ENCODE data around the gene KCNQ2. TPM values are rescaled to one million over a fixed set of nuclear protein-coding genes. Genes with fewer than 3 reads are reported as not detected.

Gene KCNQ2
- total and polyA plus RNA-seq, 4 donors: not detected

GRCh38 chr20:63384336-63384735 is 88.1 kb downstream of the KCNQ2 start (continued):
- TF ChIP-seq, protein P1, sequence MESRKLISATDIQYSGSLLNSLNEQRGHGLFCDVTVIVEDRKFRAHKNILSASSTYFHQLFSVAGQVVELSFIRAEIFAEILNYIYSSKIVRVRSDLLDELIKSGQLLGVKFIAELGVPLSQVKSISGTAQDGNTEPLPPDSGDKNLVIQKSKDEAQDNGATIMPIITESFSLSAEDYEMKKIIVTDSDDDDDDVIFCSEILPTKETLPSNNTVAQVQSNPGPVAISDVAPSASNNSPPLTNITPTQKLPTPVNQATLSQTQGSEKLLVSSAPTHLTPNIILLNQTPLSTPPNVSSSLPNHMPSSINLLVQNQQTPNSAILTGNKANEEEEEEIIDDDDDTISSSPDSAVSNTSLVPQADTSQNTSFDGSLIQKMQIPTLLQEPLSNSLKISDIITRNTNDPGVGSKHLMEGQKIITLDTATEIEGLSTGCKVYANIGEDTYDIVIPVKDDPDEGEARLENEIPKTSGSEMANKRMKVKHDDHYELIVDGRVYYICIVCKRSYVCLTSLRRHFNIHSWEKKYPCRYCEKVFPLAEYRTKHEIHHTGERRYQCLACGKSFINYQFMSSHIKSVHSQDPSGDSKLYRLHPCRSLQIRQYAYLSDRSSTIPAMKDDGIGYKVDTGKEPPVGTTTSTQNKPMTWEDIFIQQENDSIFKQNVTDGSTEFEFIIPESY (IDR thresholded peaks at IDR 0.05): no peak
- no peak for TF ChIP-seq FOXA1 (IDR thresholded peaks at IDR 0.05)
- TF ChIP-seq, protein P2, sequence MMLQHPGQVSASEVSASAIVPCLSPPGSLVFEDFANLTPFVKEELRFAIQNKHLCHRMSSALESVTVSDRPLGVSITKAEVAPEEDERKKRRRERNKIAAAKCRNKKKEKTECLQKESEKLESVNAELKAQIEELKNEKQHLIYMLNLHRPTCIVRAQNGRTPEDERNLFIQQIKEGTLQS (IDR thresholded peaks at IDR 0.05): no peak
- no peak for TF ChIP-seq CTCF (IDR thresholded peaks at IDR 0.05; ENCODE audit: low read depth, low read length, missing input control)

GRCh38 chr20:63383556-63383955 is 88.9 kb downstream of the KCNQ2 start:
- H3K9me3 ChIP-seq (ENCODE audit: control insufficient read depth in 4 of 4, low read length in 3 of 4): peaks cover 3 to 14% (median 5%) of the 10 kb centered on the region in 4 donors
- WGBS: 55% methylated on average over 11 of the region's 11 CpGs
- H3K36me3 ChIP-seq (ENCODE audit: control insufficient read depth in 4 of 4, insufficient read depth in 3 of 4, low read depth in 1 of 4, low read length in 3 of 4): no peaks in the 10 kb centered on the region
- no peak overlapping the region for H3K27ac ChIP-seq (ENCODE audit: low read depth in 1 of 2, low read length in 2 of 2)
- no peak overlapping the region for H3K4me3 ChIP-seq (ENCODE audit: low read depth in 1 of 3, low read length in 3 of 3)
- H3K9ac ChIP-seq (ENCODE audit: low read depth in 1 of 2, low read length in 2 of 2): no peak overlapping the region
- TF ChIP-seq, protein P1 (IDR thresholded peaks at IDR 0.05): no peak
- no peak for TF ChIP-seq HNF4A (conservative IDR thresholded peaks at IDR 0.05)
- no peak for TF ChIP-seq FOXA1 (IDR thresholded peaks at IDR 0.05)
- no peak for TF ChIP-seq GABPA (IDR thresholded peaks at IDR 0.05 in 1 of 2, conservative IDR thresholded peaks at IDR 0.05 in 1 of 2)
- TF ChIP-seq YY1 (IDR thresholded peaks at IDR 0.05): no peak
- no peak for TF ChIP-seq TAF1 (conservative IDR thresholded peaks at IDR 0.05)
- TF ChIP-seq NR2F2 (IDR thresholded peaks at IDR 0.05): no peak
- TF ChIP-seq EGR1 (IDR thresholded peaks at IDR 0.05; ENCODE audit: low read depth in 2 of 2): no peak
- no peak for TF ChIP-seq CTCF (IDR thresholded peaks at IDR 0.05; ENCODE audit: low read depth, low read length, missing input control)
- no peak for TF ChIP-seq HNF4G (IDR thresholded peaks at IDR 0.05)
- TF ChIP-seq REST (IDR thresholded peaks at IDR 0.05): no peak
- TF ChIP-seq FOXA2 (IDR thresholded peaks at IDR 0.05): no peak
- no peak for TF ChIP-seq RXRA (IDR thresholded peaks at IDR 0.05)
- H3K27me3 ChIP-seq (ENCODE audit: control insufficient read depth in 4 of 4, insufficient read depth in 4 of 4, low read length in 3 of 4): no peaks in the 10 kb centered on the region
- DNase-seq (ENCODE audit: low spot score): no peak
- H3K4me1 ChIP-seq (ENCODE audit: control insufficient read depth in 4 of 4, insufficient read depth in 4 of 4, low read length in 3 of 4): peaks cover 0 to 4% (median 0%) of the 10 kb centered on the region in 4 donors
